A549 (cell line): ENCODE measurements around the gene MUC20. TPM values are rescaled to one million over a fixed set of nuclear protein-coding genes. Genes with fewer than 3 reads are reported as not detected.
A peak's percentile ranks its signal among the peaks of the same experiment; 100 is the strongest.

Experiments used
- ATAC-seq, 2 experiments: fragments of 200-7000 bp in 1 of 2; fragments of >200 bp in 1 of 2; cut with Nextera tagmentation in 1 of 2; cut with Tn5 transposase in 1 of 2; 3 replicates each; pipeline versions ENCODE4 v1.8.0 to v1.9.1; 2018 to 2020; ENCODE audit warnings: mild to moderate bottlenecking in 1 of 2, moderate library complexity in 1 of 2
- CTCF ChIA-PET: fragments of 300-600 bp; sonication (Branson Sonifier 250); formaldehyde crosslinking; extraction: SDS; loops from one replicate; lab custom pipeline; 2021; ENCODE audit warnings: antibody characterized with exemption, inconsistent platforms; lab: Yijun Ruan, JAX
- POLR2A ChIA-PET: fragments of 350-600 bp; formaldehyde crosslinking; extraction: SDS; loops from one replicate; lab custom pipeline; 2021; ENCODE audit warnings: antibody characterized with exemption, inconsistent platforms; lab: Yijun Ruan, JAX
- DNase-seq, 2 experiments: peaks; one replicate each; pipeline versions ENCODE4 v3.0.0 to v3.0.0-alpha.2; 2011 to 2016; ENCODE audit warnings: low read depth in 1 of 2, low spot score in 1 of 2
- FAIRE-seq: peaks from 2 replicates; lab custom pipeline; 2011; peaks lifted over from hg19 to GRCh38; lab: Jason Lieb, UNC
- H3K27ac ChIP-seq, 2 experiments: fragments of >200 bp; sonication (Bioruptor Twin); formaldehyde crosslinking; 3 replicates each; pipeline ENCODE4 v1.5.1; 2016 to 2017
- H3K4me1 ChIP-seq: fragments of >200 bp; sonication (Bioruptor Twin); formaldehyde crosslinking; 3 replicates; pipeline ENCODE4 v1.6.1; 2016
- H3K4me2 ChIP-seq: fragments of >200 bp; sonication (Bioruptor Twin); formaldehyde crosslinking; 3 replicates; pipeline ENCODE4 v1.6.1; 2016
- H3K4me3 ChIP-seq: fragments of >200 bp; sonication (Bioruptor Twin); formaldehyde crosslinking; 3 replicates; pipeline ENCODE4 v1.5.1; 2016
- H3K9me3 ChIP-seq: fragments of >200 bp; sonication (Bioruptor Twin); formaldehyde crosslinking; 3 replicates; pipeline ENCODE4 v1.6.1; 2016
- CBX8 ChIP-seq: fragments of 200-600 bp; sonication (generic); IDR thresholded peaks from 2 replicates; pipeline ENCODE4 v1.6.1; 2016
- EHMT2 ChIP-seq: fragments of 200-600 bp; sonication (generic); IDR thresholded peaks from 2 replicates; pipeline ENCODE4 v1.6.1; 2016; ENCODE audit warnings: antibody characterized with exemption, low read depth, mild to moderate bottlenecking, moderate library complexity
- EP300 ChIP-seq, 2 experiments: fragments of >200 bp; sonication (Bioruptor Twin); formaldehyde crosslinking; IDR thresholded peaks; 2 replicates in 1 of 2; 3 replicates in 1 of 2; pipeline ENCODE4 v1.6.1; 2016 to 2017
- HOXB13 ChIP-seq: fragments of 250-450 bp; sonication (Bioruptor Pico); IDR thresholded peaks from 2 replicates; pipeline ENCODE4 v1.5.0; 2020; ENCODE audit warnings: low read depth, mild to moderate bottlenecking, moderate library complexity
- MAFK ChIP-seq: fragments of 450-650 bp; IDR thresholded peaks from 2 replicates; pipeline ENCODE4 v1.6.1; 2014; ENCODE audit not compliant: partially characterized antibody
- MAX ChIP-seq: IDR thresholded peaks from 2 replicates; pipeline ENCODE4 v1.6.1; 2012
- PBX3 ChIP-seq: IDR thresholded peaks from 2 replicates; pipeline ENCODE4 v1.6.1; 2012
- POLR2AphosphoS2 ChIP-seq: conservative IDR thresholded peaks from 2 replicates; pipeline ENCODE4 v1.6.1; 2012; ENCODE audit warnings: low read length, improper control_type of control experiment, inconsistent platforms
- ZFP36 ChIP-seq: fragments of 450-650 bp; IDR thresholded peaks from 2 replicates; pipeline ENCODE4 v1.6.1; 2014; ENCODE audit warnings: borderline replicate concordance; ENCODE audit not compliant: partially characterized antibody
- WGBS: methylation state at CpG from one replicate; pipeline ENCODE4 v1.1.6; 2017; ENCODE audit errors: missing lambda C conversion rate; 5-methylcytosine and 5-hydroxymethylcytosine counted together
- polyA plus RNA-seq, 4 experiments: library from polyadenylated mRNA; depleted of rRNA in 3 of 4; stranded (reverse); fragments of >200 nt; fragmentation: RNase III in 1 of 4; extraction: RNeasy Plus Mini Kit Qiagen cat#74134 plus additional on column Dnase treatment in 1 of 4; gene quantifications; 2 replicates in 3 of 4; 3 replicates in 1 of 4; pipeline ENCODE4 v1.2.3, GENCODE V29; 2011 to 2017
- TF ChIP-seq, protein P1 (sequence below): fragments of >200 bp; sonication (Bioruptor Twin); formaldehyde crosslinking; IDR thresholded peaks from 3 replicates; pipeline ENCODE4 v1.5.1; 2016
- TF ChIP-seq, protein P2 (sequence below): fragments of >200 bp; sonication (Bioruptor Twin); formaldehyde crosslinking; IDR thresholded peaks from 3 replicates; pipeline ENCODE4 v1.6.1; 2016
- TF ChIP-seq, protein P3 (sequence below): fragments of 450-650 bp; IDR thresholded peaks from 2 replicates; pipeline ENCODE4 v1.6.1; 2014; ENCODE audit warnings: antibody characterized with exemption

Gene MUC20
- polyA plus RNA-seq, 2 of the 4 experiments (the other 2 are of a cell fraction) = 0.44 to 0.87 TPM

- ChIA-PET POLR2A (no interaction called here), CTCF (interaction anchor here (1.3 to 2.0 kb wide), 4 partner anchors 19 to 152 kb away, joined by 3 to 6 read pairs (median 5); no protein-coding TSS in a partner anchor)
- H3K9me3 ChIP-seq = no peaks in the 10 kb centered on the region
- DNase-seq (no peak), FAIRE-seq (no peak), ATAC-seq (0 out of 6 replicates have a peak, but pooled peaks of 1 of the 2 experiments have one; percentile 2)
- H3K4me2 ChIP-seq = peak overlapping the region; percentile 3; the same call in 1 of the 3 replicates
- peak overlapping the region; percentile 63 to 77 for H3K27ac ChIP-seq
- H3K4me1 ChIP-seq = peaks cover 22% of the 10 kb centered on the region
- 0 out of 2 replicates have a peak, but pooled peaks have one; percentile 12 for TF ChIP-seq HOXB13
- no peak for TF ChIP-seq EHMT2
- no peak overlapping the region for H3K4me3 ChIP-seq
- 80% methylated on average over 5 of the region's 5 CpGs for WGBS
These were observed 22.0 kb upstream of the MUC20 start for GRCh38 chr3:195698647-195699387.

GRCh38 chr3:195699388-195699771, 21.4 kb upstream of the MUC20 start:
- peaks cover 22% of the 10 kb centered on the region for H3K4me1 ChIP-seq
- no peak for ATAC-seq
- ChIA-PET POLR2A (no interaction called here), CTCF (interaction anchor here (1.3 to 2.0 kb wide), 4 partner anchors 19 to 151 kb away, joined by 3 to 6 read pairs (median 5); no protein-coding TSS in a partner anchor)
- H3K4me2 ChIP-seq = no peak overlapping the region
- TF ChIP-seq MAFK = peak; percentile 17
- TF ChIP-seq PBX3 = no peak
- peak overlapping the region in 1 of 2 experiments; percentile 77; a peak in 3 of 6 replicates for H3K27ac ChIP-seq
- no peak for FAIRE-seq
- no peak for DNase-seq
- 92% methylated on average over 2 of the region's 2 CpGs for WGBS
- no peaks in the 10 kb centered on the region for H3K9me3 ChIP-seq
- no peak overlapping the region for H3K4me3 ChIP-seq

- no peak for FAIRE-seq
- ChIA-PET CTCF (interaction anchor here (1.3 to 1.9 kb wide), 3 partner anchors 26 to 151 kb away, joined by 3 to 6 read pairs (median 5); no protein-coding TSS in a partner anchor), POLR2A (no interaction called here)
- no peak for DNase-seq
- H3K4me2 ChIP-seq = no peak overlapping the region
- H3K27ac ChIP-seq = no peak overlapping the region
- no peak overlapping the region for H3K4me3 ChIP-seq
- ATAC-seq = no peak
- no peaks in the 10 kb centered on the region for H3K9me3 ChIP-seq
- peaks cover 22% of the 10 kb centered on the region for H3K4me1 ChIP-seq
- TF ChIP-seq, protein P1, sequence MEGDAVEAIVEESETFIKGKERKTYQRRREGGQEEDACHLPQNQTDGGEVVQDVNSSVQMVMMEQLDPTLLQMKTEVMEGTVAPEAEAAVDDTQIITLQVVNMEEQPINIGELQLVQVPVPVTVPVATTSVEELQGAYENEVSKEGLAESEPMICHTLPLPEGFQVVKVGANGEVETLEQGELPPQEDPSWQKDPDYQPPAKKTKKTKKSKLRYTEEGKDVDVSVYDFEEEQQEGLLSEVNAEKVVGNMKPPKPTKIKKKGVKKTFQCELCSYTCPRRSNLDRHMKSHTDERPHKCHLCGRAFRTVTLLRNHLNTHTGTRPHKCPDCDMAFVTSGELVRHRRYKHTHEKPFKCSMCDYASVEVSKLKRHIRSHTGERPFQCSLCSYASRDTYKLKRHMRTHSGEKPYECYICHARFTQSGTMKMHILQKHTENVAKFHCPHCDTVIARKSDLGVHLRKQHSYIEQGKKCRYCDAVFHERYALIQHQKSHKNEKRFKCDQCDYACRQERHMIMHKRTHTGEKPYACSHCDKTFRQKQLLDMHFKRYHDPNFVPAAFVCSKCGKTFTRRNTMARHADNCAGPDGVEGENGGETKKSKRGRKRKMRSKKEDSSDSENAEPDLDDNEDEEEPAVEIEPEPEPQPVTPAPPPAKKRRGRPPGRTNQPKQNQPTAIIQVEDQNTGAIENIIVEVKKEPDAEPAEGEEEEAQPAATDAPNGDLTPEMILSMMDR = no peak
- TF ChIP-seq EP300 (IDR thresholded peaks at IDR 0.05) (no peak), PBX3 (no peak), MAX (no peak), POLR2AphosphoS2 (no peak), CBX8 (no peak), ZFP36 (no peak)
- TF ChIP-seq, protein P2, sequence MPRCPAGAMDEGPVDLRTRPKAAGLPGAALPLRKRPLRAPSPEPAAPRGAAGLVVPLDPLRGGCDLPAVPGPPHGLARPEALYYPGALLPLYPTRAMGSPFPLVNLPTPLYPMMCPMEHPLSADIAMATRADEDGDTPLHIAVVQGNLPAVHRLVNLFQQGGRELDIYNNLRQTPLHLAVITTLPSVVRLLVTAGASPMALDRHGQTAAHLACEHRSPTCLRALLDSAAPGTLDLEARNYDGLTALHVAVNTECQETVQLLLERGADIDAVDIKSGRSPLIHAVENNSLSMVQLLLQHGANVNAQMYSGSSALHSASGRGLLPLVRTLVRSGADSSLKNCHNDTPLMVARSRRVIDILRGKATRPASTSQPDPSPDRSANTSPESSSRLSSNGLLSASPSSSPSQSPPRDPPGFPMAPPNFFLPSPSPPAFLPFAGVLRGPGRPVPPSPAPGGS = no peak
- TF ChIP-seq, protein P3, sequence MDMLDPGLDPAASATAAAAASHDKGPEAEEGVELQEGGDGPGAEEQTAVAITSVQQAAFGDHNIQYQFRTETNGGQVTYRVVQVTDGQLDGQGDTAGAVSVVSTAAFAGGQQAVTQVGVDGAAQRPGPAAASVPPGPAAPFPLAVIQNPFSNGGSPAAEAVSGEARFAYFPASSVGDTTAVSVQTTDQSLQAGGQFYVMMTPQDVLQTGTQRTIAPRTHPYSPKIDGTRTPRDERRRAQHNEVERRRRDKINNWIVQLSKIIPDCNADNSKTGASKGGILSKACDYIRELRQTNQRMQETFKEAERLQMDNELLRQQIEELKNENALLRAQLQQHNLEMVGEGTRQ = no peak
- WGBS = 85% methylated on average over 6 of the region's 6 CpGs
These were observed 20.9 kb upstream of the MUC20 start for GRCh38 chr3:195699860-195700259.
